ENCODE measurements around the gene HIVEP3. TPM values are rescaled to one million over a fixed set of nuclear protein-coding genes. Genes with fewer than 3 reads are reported as not detected.

Gene HIVEP3
- total and polyA plus RNA-seq, 8 donors: 1.8 to 65.3 (median 3.8) TPM

- no peaks in the 10 kb centered on the region for H3K36me3 ChIP-seq
- peaks cover 29 to 42% (median 35%) of the 10 kb centered on the region in 4 donors for H3K4me1 ChIP-seq
- 87 to 94% (median 92%) methylated on average over 5 of the region's 5 CpGs for WGBS, 5 donors
These were observed 429.2 kb downstream of the HIVEP3 start for GRCh38 chr1:41489561-41489960.

GRCh38 chr1:41488040-41488951 is 430.4 kb downstream of the HIVEP3 start:
- intact Hi-C loops (cut with DNase I; ENCODE audit: low total_unique reads): no loop called here
- peaks cover 0 to 14% (median 0%) of the 10 kb centered on the region in 3 donors for H3K27me3 ChIP-seq
- TF ChIP-seq POLR2AphosphoS5 (IDR thresholded peaks at IDR 0.05): no peak
- TF ChIP-seq CTCF (IDR thresholded peaks at IDR 0.05): no peak
- no peak overlapping the region for H3K4me3 ChIP-seq
- H3K4me1 ChIP-seq: peaks cover 41 to 55% (median 48%) of the 10 kb centered on the region in 4 donors
- no peaks in the 10 kb centered on the region for H3K36me3 ChIP-seq
- no peak overlapping the region for H3K27ac ChIP-seq
- no peaks in the 10 kb centered on the region for H3K9me3 ChIP-seq
- WGBS, 5 donors: 85 to 95% (median 92%) methylated on average over 6 to 11 of the region's 11 CpGs
- DNase-seq: no peak

More at GRCh38 chr1:41489561-41489960, 429.2 kb downstream of the HIVEP3 start:
- Histone ChIP-seq H3K9me3 (no peaks in the 10 kb centered on the region), H3K27ac (no peak overlapping the region), H3K4me3 (no peak overlapping the region), H3K27me3 (peaks cover 0 to 14% (median 0%) of the 10 kb centered on the region in 3 donors)
- TF ChIP-seq POLR2AphosphoS5 (IDR thresholded peaks at IDR 0.05) (no peak), POLR2A (IDR thresholded peaks at IDR 0.05) (no peak), EP300 (IDR thresholded peaks at IDR 0.05) (no peak), CTCF (IDR thresholded peaks at IDR 0.05) (no peak)
- intact Hi-C loops (cut with DNase I; ENCODE audit: low total_unique reads): no loop called here
- no peak for DNase-seq

- peaks cover 50 to 64% (median 57%) of the 10 kb centered on the region in 4 donors for H3K4me1 ChIP-seq
- no peaks in the 10 kb centered on the region for H3K9me3 ChIP-seq
- H3K27me3 ChIP-seq: peaks cover 0 to 14% (median 0%) of the 10 kb centered on the region in 3 donors
- DNase-seq: no peak
- no peaks in the 10 kb centered on the region for H3K36me3 ChIP-seq
- intact Hi-C loops (cut with DNase I; ENCODE audit: low total_unique reads): no loop called here
- 44 to 61% (median 47%) methylated on average over 14 to 16 of the region's 16 CpGs for WGBS, 5 donors
- TF ChIP-seq EP300 (IDR thresholded peaks at IDR 0.05) (no peak), POLR2A (IDR thresholded peaks at IDR 0.05) (no peak), POLR2AphosphoS5 (IDR thresholded peaks at IDR 0.05) (no peak), CTCF (IDR thresholded peaks at IDR 0.05) (no peak)
- H3K4me3 ChIP-seq: no peak overlapping the region
- H3K27ac ChIP-seq: peak overlapping the region in 4 of 5 donors; percentile 17 to 74 (median 62)
These were observed 431.3 kb downstream of the HIVEP3 start for GRCh38 chr1:41487126-41488039.
